HepG2 (cell line): ENCODE results near the gene RAB30. TPM values are rescaled to one million over a fixed set of nuclear protein-coding genes. Genes with fewer than 3 reads are reported as not detected.

Source experiments
- CBX5 ChIP-seq: sonication (generic); formaldehyde crosslinking; IDR thresholded peaks from 2 replicates; pipeline ENCODE4 v1.4.0; 2020; ENCODE audit warnings: missing genetic modification reagents, borderline replicate concordance
- DR1 ChIP-seq: sonication (generic); formaldehyde crosslinking; IDR thresholded peaks from 2 replicates; pipeline ENCODE4 v1.8.0; 2021; ENCODE audit warnings: mild to moderate bottlenecking, missing genetic modification reagents, inconsistent platforms
- EHMT2 ChIP-seq: fragments of 200-600 bp; sonication (generic); IDR thresholded peaks from 2 replicates; pipeline ENCODE4 v1.7.0; 2017; ENCODE audit warnings: antibody characterized with exemption, low read depth, low read length, borderline replicate concordance
- FOXP1 ChIP-seq, 2 experiments: fragments of 450-650 bp in 1 of 2; IDR thresholded peaks; 2 replicates each; pipeline ENCODE4 v1.6.1; 2017 to 2018; ENCODE audit warnings: antibody characterized with exemption in 1 of 2
- HNF1A ChIP-seq, 2 experiments: sonication (generic) in 1 of 2; formaldehyde crosslinking in 1 of 2; IDR thresholded peaks; 2 replicates each; pipeline versions ENCODE4 v1.4.0 to v1.6.1; 2016 to 2020; ENCODE audit warnings: borderline replicate concordance in 1 of 2, low read depth in 1 of 2, mild to moderate bottlenecking in 1 of 2, missing genetic modification reagents in 1 of 2
- MAFF ChIP-seq: IDR thresholded peaks from 2 replicates; pipeline ENCODE4 v1.6.1; 2011; ENCODE audit warnings: low read depth, low read length, improper control_type of control experiment
- MXD4 ChIP-seq: IDR thresholded peaks from 2 replicates; pipeline ENCODE4 v1.6.1; 2016; ENCODE audit warnings: mild to moderate bottlenecking, missing biosample characterization, missing genetic modification reagents
- POGZ ChIP-seq: sonication (generic); formaldehyde crosslinking; IDR thresholded peaks from 2 replicates; pipeline ENCODE4 v1.4.0; 2020; ENCODE audit warnings: mild to moderate bottlenecking, missing genetic modification reagents
- SIN3A ChIP-seq: IDR thresholded peaks from 2 replicates; pipeline ENCODE4 v1.6.1; 2011; ENCODE audit warnings: low read depth, mild to moderate bottlenecking, control low read depth, low read length, borderline replicate concordance
- SMAD3 ChIP-seq: sonication (generic); formaldehyde crosslinking; IDR thresholded peaks from 2 replicates; pipeline ENCODE4 v1.4.0; 2020; ENCODE audit warnings: missing genetic modification reagents
- TCF7 ChIP-seq: sonication (generic); IDR thresholded peaks from 2 replicates; pipeline ENCODE4 v1.6.1; 2016; ENCODE audit warnings: antibody characterized with exemption, low read depth
- ZNF251 ChIP-seq: sonication (generic); formaldehyde crosslinking; IDR thresholded peaks from 2 replicates; pipeline ENCODE4 v1.9.0; 2021; ENCODE audit warnings: mild to moderate bottlenecking, missing genetic modification reagents
- ZNF558 ChIP-seq: sonication (generic); formaldehyde crosslinking; IDR thresholded peaks from 2 replicates; pipeline ENCODE4 v1.9.0; 2022; ENCODE audit warnings: mild to moderate bottlenecking, missing genetic modification reagents, borderline replicate concordance
- ZNF644 ChIP-seq: IDR thresholded peaks from 2 replicates; pipeline ENCODE4 v1.6.1; 2016; ENCODE audit warnings: low read depth
- ZNF770 ChIP-seq: sonication (generic); formaldehyde crosslinking; IDR thresholded peaks from 2 replicates; pipeline ENCODE4 v1.5.0; 2020; ENCODE audit warnings: mild to moderate bottlenecking, missing genetic modification reagents
- ZSCAN20 ChIP-seq: sonication (generic); formaldehyde crosslinking; IDR thresholded peaks from 2 replicates; pipeline ENCODE4 v1.4.0; 2020; ENCODE audit warnings: missing genetic modification reagents, mild to moderate bottlenecking, borderline replicate concordance
- polyA plus RNA-seq, 8 experiments: library from polyadenylated mRNA; depleted of rRNA in 3 of 8; stranded (reverse) in 7 of 8; unstranded in 1 of 8; fragments of >200 nt; fragmentation: Illumina TruSeq in 4 of 8; extraction: Trizol in 4 of 8; gene quantifications; 2 replicates each; pipeline versions ENCODE4 v1.2.1 to v1.2.3, GENCODE V29; 2011 to 2016; ENCODE audit warnings: low read depth in 4 of 8, missing spikeins in 1 of 8, mixed read lengths in 1 of 8; ENCODE audit not compliant: insufficient read depth in 1 of 8
- total RNA-seq, 5 experiments: library from RNA; depleted of rRNA; stranded (reverse); fragments of >200 nt; fragmentation: Illumina TruSeq; extraction: Trizol; gene quantifications; 2 replicates each; pipeline ENCODE4 v1.2.3, GENCODE V29; 2016; ENCODE audit warnings: low read depth in 1 of 5
- TF ChIP-seq, protein P1 (sequence below): IDR thresholded peaks from 2 replicates; pipeline ENCODE4 v1.6.1; 2016; ENCODE audit warnings: mild to moderate bottlenecking
- TF ChIP-seq, protein P2 (sequence below): sonication (generic); formaldehyde crosslinking; IDR thresholded peaks from 2 replicates; pipeline ENCODE4 v1.5.1; 2020; ENCODE audit warnings: mild to moderate bottlenecking, missing genetic modification reagents

The RAB30 gene
- total and polyA plus RNA-seq, 2 of the 13 experiments (the other 11 are each of a cell fraction or from before 2014, with no cell fraction given): 3.7 to 5.0 TPM

DNA sequence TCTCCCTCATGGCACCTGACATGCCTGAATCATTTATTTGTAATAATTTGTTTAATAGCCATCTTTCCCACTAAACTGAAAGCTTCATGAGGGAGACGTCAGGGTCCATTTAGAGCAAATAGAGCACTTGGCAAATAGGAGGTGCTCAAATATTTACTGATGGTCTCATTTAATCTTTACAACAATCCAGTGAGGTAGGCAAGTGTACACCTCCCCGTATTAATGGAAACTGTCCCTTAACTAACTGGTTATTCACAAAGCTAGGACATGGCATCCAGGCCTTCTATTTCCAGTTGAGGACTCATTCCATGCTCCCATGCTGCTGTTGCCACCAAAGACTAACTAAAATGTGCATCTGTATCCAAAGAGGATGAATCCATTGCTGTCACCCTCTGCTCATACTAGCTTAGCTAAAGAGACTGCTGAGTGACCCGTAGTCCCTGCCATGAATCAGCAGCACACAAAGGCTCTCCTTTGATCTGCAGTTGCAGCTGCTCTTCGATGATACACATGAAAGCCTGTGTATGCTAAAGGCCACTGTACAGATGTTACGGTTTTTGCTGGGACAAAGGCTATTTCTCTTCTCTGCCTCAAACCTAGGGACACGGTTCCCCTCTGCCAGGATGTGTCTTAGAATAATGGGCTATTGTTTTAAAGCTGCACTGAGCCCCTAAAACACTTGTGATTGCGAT lies 82.6 kb downstream of the RAB30 start (continued):
- TF ChIP-seq ZNF770 (0 out of 2 replicates have a peak, but pooled peaks have one; percentile 7), TCF7 (peak; percentile 96), EHMT2 (no peak; the same call in 1 of the 2 replicates), SMAD3 (CRISPR knock-in tag) (peak; percentile 66; the same call in 1 of the 2 replicates), ZNF251 (no peak), DR1 (CRISPR knock-in tag) (no peak), ZNF558 (no peak), ZSCAN20 (CRISPR knock-in tag) (no peak), MXD4 (CRISPR knock-in tag) (no peak), MAFF (peak; percentile 73), CBX5 (CRISPR knock-in tag) (peak; percentile 68; the same call in 1 of the 2 replicates), ZNF644 (CRISPR knock-in tag) (peak; percentile 87; the same call in 1 of the 2 replicates), SIN3A (0 out of 2 replicates have a peak, but pooled peaks have one; percentile 42), HNF1A (IDR thresholded peaks at IDR 0.05; ENCODE audit: low read depth) (no peak; the same call in 1 of the 2 replicates), HNF1A (CRISPR knock-in tag; IDR thresholded peaks at IDR 0.05; ENCODE audit: borderline replicate concordance) (peak; percentile 22; the same call in 1 of the 2 replicates), POGZ (peak; percentile 84), FOXP1 (IDR thresholded peaks at IDR 0.05) (no peak), FOXP1 (CRISPR knock-in tag; IDR thresholded peaks at IDR 0.05) (peak; percentile 42; the same call in 1 of the 2 replicates)
- TF ChIP-seq, protein P1, sequence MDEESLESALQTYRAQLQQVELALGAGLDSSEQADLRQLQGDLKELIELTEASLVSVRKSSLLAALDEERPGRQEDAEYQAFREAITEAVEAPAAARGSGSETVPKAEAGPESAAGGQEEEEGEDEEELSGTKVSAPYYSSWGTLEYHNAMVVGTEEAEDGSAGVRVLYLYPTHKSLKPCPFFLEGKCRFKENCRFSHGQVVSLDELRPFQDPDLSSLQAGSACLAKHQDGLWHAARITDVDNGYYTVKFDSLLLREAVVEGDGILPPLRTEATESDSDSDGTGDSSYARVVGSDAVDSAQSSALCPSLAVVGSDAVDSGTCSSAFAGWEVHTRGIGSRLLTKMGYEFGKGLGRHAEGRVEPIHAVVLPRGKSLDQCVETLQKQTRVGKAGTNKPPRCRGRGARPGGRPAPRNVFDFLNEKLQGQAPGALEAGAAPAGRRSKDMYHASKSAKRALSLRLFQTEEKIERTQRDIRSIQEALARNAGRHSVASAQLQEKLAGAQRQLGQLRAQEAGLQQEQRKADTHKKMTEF: peak; percentile 78
- TF ChIP-seq, protein P2, sequence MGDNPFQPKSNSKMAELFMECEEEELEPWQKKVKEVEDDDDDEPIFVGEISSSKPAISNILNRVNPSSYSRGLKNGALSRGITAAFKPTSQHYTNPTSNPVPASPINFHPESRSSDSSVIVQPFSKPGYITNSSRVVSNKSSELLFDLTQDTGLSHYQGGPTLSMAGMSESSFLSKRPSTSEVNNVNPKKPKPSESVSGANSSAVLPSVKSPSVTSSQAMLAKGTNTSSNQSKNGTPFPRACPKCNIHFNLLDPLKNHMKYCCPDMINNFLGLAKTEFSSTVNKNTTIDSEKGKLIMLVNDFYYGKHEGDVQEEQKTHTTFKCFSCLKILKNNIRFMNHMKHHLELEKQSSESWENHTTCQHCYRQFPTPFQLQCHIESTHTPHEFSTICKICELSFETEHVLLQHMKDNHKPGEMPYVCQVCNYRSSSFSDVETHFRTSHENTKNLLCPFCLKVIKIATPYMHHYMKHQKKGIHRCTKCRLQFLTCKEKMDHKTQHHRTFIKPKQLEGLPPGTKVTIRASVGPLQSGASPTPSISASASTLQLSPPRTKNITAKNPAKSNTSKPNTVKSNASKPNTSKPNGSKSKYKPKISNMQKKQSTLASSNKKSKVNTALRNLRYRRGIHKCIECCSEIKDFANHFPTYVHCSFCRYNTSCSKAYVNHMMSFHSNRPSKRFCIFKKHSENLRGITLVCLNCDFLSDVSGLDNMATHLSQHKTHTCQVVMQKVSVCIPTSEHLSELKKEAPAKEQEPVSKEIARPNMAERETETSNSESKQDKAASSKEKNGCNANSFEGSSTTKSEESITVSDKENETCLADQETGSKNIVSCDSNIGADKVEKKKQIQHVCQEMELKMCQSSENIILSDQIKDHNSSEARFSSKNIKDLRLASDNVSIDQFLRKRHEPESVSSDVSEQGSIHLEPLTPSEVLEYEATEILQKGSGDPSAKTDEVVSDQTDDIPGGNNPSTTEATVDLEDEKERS (CRISPR knock-in tag): peak; percentile 71; the same call in 1 of the 2 replicates
